Measurements from ENCODE around the gene STPG1. TPM values are rescaled to one million over a fixed set of nuclear protein-coding genes. Genes with fewer than 3 reads are reported as not detected.
A peak's percentile ranks its signal among the peaks of the same experiment; 100 is the strongest.

The STPG1 gene
- total and polyA plus RNA-seq, 9 of the 15 experiments (the other 6 are each of a cell fraction or from before 2014, with no cell fraction given) = 5.0 to 11.9 (median 8.3) TPM

- peaks cover 4% of the 10 kb centered on the region; the same call in 1 of the 2 replicates for H4K20me1 ChIP-seq (replicated peaks; ENCODE audit: control insufficient read depth, insufficient read depth, low read length)
- peaks cover 53 to 55% of the 10 kb centered on the region in 2 experiments for H3K4me1 ChIP-seq (replicated peaks in 1 of 2; ENCODE audit: control insufficient read depth in 2 of 2, insufficient read depth in 2 of 2, low read length in 2 of 2)
- no peak for FAIRE-seq
- TF ChIP-seq HINFP (tag; conservative IDR thresholded peaks at IDR 0.05; ENCODE audit: low read depth) = no peak
- TF ChIP-seq ZFP91 (CRISPR knock-in tag; IDR thresholded peaks at IDR 0.05) = peak; percentile 47; the same call in 1 of the 2 replicates
- TF ChIP-seq NR2C2 (CRISPR knock-in tag; IDR thresholded peaks at IDR 0.05) = no peak
- 0 out of 2 replicates have a peak, but pooled peaks have one; percentile 13 for TF ChIP-seq NR2C2 (tag; IDR thresholded peaks at IDR 0.05)
- TF ChIP-seq, protein P1, sequence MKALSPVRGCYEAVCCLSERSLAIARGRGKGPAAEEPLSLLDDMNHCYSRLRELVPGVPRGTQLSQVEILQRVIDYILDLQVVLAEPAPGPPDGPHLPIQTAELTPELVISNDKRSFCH (CRISPR knock-in tag; IDR thresholded peaks at IDR 0.05) = no peak
- TF ChIP-seq, protein P1 (tag; IDR thresholded peaks at IDR 0.05) = 0 out of 2 replicates have a peak, but pooled peaks have one; percentile 46
- no peak for TF ChIP-seq BRCA1 (IDR thresholded peaks at IDR 0.05)
- 0 out of 2 replicates have a peak, but pooled peaks have one; percentile 68 for TF ChIP-seq BRCA1 (CRISPR knock-in tag; IDR thresholded peaks at IDR 0.05)
- 0 out of 4 replicates have a peak, but pooled peaks of 1 of the 2 experiments have one; percentile 4 for TF ChIP-seq UBTF (IDR thresholded peaks at IDR 0.05; ENCODE audit: borderline replicate concordance in 1 of 2, low read depth in 2 of 2, low read length in 2 of 2)
- TF ChIP-seq MBD1 (CRISPR knock-in tag; IDR thresholded peaks at IDR 0.05) = peak; percentile 91; the same call in 1 of the 2 replicates
- TF ChIP-seq SAP30 (IDR thresholded peaks at IDR 0.05; ENCODE audit: borderline replicate concordance, insufficient read depth, low read depth, low read length, poor library complexity, severe bottlenecking) = no peak
- TF ChIP-seq ZNF57 (CRISPR knock-in tag; IDR thresholded peaks at IDR 0.05) = no peak
These were observed 1.3 kb upstream of the STPG1 start for GRCh38 chr1:24414775-24415333.

More at GRCh38 chr1:24414775-24415333, 1.3 kb upstream of the STPG1 start:
- peak overlapping the region; percentile 94 for H2AFZ ChIP-seq (ENCODE audit: low read depth, low read length)
- peak overlapping the region; percentile 21 for H3K27ac ChIP-seq (ENCODE audit: extremely low read depth, low read depth, low read length)
- H3K4me2 ChIP-seq (ENCODE audit: insufficient read depth, low read length) = peak overlapping the region; percentile 88
- CTCF ChIA-PET (ENCODE audit: low intra/inter-chr PET ratio) = no interaction called here
- no peaks in the 10 kb centered on the region for H3K9me3 ChIP-seq (replicated peaks; ENCODE audit: control insufficient read depth, insufficient read depth, low read depth, low read length)
- peak overlapping the region; percentile 53 for H3K4me3 ChIP-seq
- in situ Hi-C loops (cut with MboI) (no loop called here), intact Hi-C loops (cut with micrococcal nuclease) (loop anchor here (5.0 kb wide), 2 partner anchors 87 to 112 kb away; partner anchors contain the start of gene RCAN3)
- no peak for DNase-seq (ENCODE audit: extremely low read depth in 1 of 4, low spot score in 3 of 4)
- no peak; the same call in 1 of the 3 replicates for ATAC-seq
- POLR2A ChIA-PET = interaction anchor here (0.6 to 1.3 kb wide), 8 partner anchors 10 to 818 kb away, joined by 3 to 21 read pairs (median 4); no protein-coding TSS in a partner anchor
- H3K9me1 ChIP-seq (ENCODE audit: control insufficient read depth, insufficient read depth, low read length) = no peaks in the 10 kb centered on the region
- no TSS peak for BruUV-seq (replicated peaks)
- 62% methylated on average over 22 of the region's 22 CpGs for WGBS (ENCODE audit: insufficient coverage, low coverage, missing lambda C conversion rate)
- H3K36me3 ChIP-seq (ENCODE audit: control insufficient read depth, insufficient read depth, low read length) = peaks cover 9% of the 10 kb centered on the region; the same call in 1 of the 3 replicates
- peak overlapping the region; percentile 53 to 85; a peak in 3 of 4 replicates for H3K9ac ChIP-seq (ENCODE audit: insufficient read depth in 1 of 2, low read depth in 2 of 2, low read length in 2 of 2)
- peaks cover 41% of the 10 kb centered on the region for H3K79me2 ChIP-seq (ENCODE audit: control insufficient read depth, insufficient read depth, low read length)
- no peaks in the 10 kb centered on the region for H3K27me3 ChIP-seq (ENCODE audit: control insufficient read depth in 2 of 2, insufficient read depth in 2 of 2, low read length in 2 of 2)
